HUES6 (cell line): Measurements from ENCODE around the gene MRPL39.

ENCODE experiments used
- H3K27ac ChIP-seq: 2 replicates; pipeline ENCODE4 v1.7.0; 2013; ENCODE audit warnings: low read depth, mild to moderate bottlenecking, low read length, inconsistent platforms
- H3K27me3 ChIP-seq: 2 replicates; pipeline ENCODE4 v1.6.1; 2013; ENCODE audit warnings: low read length; ENCODE audit not compliant: control insufficient read depth, insufficient read depth
- H3K36me3 ChIP-seq: 2 replicates; pipeline ENCODE4 v1.6.1; 2013; ENCODE audit warnings: low read length; ENCODE audit not compliant: control insufficient read depth, insufficient read depth
- H3K4me1 ChIP-seq: 2 replicates; pipeline ENCODE4 v1.6.1; 2013; ENCODE audit warnings: low read length; ENCODE audit not compliant: control insufficient read depth, insufficient read depth
- H3K4me3 ChIP-seq: 2 replicates; pipeline ENCODE4 v1.5.1; 2013; ENCODE audit warnings: low read depth, low read length
- H3K9ac ChIP-seq: one replicate; pipeline ENCODE4 v1.6.1; 2013; ENCODE audit warnings: mild to moderate bottlenecking, low read length
- H3K9me3 ChIP-seq: 2 replicates; pipeline ENCODE4 v1.6.1; 2013; ENCODE audit warnings: low read depth, low read length; ENCODE audit not compliant: control insufficient read depth, insufficient read depth

The MRPL39 gene

DNA sequence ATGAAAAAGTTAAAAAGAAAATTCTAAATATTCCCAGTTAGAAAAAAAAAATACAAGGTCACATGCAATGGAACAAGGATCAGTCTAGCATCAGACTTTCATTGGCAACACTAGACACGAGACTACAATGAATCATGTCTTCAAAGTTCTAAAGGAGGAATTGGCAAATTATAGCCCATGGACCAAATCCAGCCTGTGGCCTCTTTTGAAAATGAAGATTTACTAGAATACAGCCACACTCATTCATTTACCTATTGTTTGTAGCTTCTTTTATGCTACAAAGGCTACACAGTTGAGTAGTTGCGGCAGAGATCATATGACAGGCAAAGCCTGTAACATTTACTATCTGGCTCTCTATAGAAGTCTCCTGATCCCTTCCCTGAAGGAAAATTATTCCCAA is 71.4 kb downstream of the MRPL39 start:
- H3K36me3 ChIP-seq: no peaks in the 10 kb centered on the region
- H3K27me3 ChIP-seq: no peaks in the 10 kb centered on the region
- H3K27ac ChIP-seq: no peak overlapping the region
- no peak overlapping the region for H3K9ac ChIP-seq
- H3K4me1 ChIP-seq: no peaks in the 10 kb centered on the region
- no peaks in the 10 kb centered on the region for H3K9me3 ChIP-seq
- H3K4me3 ChIP-seq: no peak overlapping the region
